Colon (tissue), 2 donors: ENCODE results near the gene STK16.
"Not testable (repeated sequence)": the region's sequence is repeated elsewhere in the genome, so short reads cannot be mapped to it uniquely, and the experiment has no call there.

ENCODE experiments used
- FAIRE-seq: peaks from 2 replicates; lab custom pipeline; 2012; peaks lifted over from hg19 to GRCh38; lab: Jason Lieb, UNC
- donor health status: control.
- donor health status: control.

STK16 gene

DNA sequence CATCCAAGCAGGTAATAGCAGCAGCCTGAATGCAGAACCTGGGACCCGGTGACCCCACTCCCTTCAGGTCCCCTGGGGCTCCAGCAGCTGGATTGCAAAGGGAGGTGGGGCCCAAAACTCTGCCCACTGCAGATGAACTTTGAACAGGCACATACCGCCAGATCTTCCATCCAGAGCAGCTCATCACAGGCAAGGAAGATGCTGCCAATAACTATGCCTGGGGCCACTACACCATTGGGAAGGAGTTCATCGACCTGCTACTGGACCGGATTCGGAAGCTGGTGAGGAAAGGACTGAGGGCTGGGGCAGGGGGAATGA lies 24.7 kb downstream of the STK16 start:
- FAIRE-seq: no peak

DNA sequence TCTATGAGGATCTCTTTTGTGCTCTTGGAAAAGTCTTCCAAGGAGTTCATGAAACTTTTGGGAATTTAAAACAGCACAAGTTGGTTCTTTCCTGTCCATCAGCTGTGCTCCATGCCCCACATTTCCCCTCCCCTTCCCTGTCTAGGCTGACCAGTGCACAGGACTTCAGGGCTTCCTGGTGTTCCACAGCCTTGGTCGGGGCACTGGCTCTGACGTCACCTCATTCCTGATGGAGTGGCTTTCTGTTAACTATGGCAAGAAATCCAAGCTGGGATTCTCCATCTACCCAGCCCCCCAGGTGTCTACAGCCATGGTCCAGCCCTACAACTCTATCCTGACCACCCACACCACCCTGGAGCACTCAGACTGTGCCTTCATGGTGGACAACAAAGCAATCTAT lies 25.7 kb downstream of the STK16 start:
- no peak for FAIRE-seq

DNA sequence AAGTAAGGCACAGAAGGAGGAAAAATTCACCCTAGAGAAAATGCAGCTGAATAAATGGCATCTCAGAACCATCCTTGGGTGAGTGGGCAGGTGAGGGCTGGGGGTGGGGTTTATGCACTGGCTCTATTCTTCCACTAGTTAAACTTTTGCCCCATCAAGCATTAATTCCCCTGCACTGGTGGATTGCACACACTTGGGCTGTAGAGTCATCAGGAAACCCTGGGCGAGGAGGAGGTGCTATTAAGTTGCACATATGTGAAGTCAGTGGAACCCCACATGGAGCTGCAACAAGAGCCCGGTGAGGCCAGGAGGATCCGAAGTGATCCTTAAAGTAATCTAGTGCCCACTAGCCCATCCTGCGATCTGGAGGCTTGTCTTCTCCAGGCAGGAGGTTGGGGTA lies 27.1 kb downstream of the STK16 start:
- no peak for FAIRE-seq

DNA sequence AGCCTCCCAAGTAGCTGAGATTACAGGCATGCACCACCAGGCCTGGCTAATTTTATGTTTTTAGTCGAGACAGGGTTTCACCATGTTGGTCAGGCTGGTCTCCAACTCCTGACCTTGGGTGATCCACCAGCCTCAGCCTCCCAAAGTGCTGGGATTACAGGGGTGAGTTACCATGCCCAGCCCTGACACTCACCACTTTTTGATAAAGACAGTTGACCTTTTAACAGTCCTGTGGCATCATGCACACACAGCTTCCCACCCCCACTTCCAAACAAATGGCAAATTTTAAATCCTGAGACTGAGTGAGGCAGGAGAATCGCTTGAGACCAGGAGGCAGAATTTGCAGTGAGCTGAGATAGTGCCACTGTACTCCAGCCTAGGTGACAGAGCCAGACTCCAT lies 27.7 kb downstream of the STK16 start:
- no peak for FAIRE-seq

DNA sequence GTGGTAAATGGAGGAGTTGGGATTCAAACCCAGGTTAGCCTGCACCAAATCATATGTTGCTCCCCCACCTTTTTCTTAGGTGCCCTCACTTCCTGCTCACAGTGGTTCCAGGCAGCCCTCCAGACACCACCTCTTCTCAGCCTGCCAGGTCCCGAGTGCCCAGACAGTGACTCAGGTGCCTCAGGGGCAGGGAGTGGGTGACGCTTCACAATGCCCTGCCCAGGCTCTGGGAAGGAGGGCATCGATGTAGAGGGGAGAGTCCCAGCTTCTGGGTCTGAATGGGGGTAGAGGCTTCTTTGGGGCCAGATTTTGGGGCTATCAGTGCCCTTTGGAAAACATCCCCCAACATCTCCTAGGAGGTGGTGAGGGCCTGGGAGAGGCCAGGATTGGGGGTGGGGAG lies 28.7 kb downstream of the STK16 start:
- no peak for FAIRE-seq

DNA sequence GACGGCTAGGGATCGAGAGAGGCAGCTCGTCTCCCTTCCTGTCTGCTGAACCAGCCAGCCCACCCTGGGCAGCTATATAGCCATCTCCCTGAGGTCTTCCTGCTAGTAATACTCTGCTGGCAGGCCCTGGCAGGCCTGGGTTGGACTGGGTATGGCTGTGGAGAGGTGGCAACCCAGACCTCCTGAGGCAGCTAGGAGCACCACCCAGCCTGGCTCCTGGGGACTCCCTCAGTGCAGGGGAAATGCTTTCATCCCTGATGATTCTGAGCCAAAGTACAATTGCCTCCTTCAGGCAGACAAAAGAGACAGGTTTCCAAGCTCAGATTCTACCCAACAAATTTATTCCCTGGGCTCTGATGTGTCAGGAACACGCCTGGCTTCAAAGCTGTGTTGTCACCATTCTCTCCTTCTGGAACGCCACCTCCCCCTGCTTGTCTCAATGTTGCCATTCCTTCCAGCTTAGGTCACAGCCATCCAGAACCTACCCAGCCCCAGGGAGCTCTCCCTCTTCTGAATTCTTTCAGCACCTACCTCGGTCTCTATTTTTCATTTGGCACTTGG lies 29.2 kb downstream of the STK16 start:
- no peak for FAIRE-seq

DNA sequence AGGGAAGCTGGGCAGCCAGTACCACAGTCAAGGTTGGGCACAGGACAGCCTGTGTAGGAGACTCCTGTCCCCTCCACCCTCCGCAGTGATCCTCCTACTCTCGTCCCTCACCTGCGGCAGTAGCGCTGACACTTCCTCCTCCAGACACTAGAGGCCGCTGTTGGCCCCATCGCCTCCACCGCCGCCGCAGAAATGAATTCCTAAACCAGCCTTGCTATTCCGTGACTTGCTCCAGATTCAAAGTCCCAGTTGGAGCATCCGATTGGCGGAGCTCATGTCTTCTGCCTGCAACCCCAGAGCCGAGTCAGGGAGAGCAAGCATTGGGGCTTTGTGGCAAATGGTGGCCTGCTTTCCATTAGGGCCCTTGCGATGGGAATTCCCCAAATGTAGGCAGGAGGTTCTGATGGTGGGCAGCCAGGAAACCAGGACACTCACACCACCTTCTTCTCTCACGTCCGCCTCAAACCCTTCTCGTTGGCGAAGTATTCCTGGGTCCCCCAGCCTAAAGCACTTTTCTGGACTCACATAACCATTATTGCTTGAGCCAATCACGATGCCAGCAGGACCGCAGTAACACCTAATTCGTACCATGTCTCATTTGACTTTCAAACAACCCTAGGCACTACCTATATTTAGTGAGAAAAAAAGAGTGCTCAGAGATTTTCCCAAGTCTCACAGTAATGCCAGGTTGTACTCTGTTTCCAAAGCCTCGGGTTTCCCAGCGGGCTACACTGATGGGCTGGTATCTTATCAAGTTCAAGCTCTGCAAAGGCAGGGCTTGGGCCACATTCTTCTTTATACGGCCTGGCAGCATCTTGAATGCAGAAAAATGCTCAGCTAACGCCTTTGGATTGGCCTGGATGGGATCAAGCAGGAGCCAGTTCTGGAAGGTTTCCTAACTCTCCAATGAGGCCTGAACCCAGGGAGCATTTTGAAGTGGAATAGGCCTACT lies 32.7 kb downstream of the STK16 start:
- FAIRE-seq: no peak

DNA sequence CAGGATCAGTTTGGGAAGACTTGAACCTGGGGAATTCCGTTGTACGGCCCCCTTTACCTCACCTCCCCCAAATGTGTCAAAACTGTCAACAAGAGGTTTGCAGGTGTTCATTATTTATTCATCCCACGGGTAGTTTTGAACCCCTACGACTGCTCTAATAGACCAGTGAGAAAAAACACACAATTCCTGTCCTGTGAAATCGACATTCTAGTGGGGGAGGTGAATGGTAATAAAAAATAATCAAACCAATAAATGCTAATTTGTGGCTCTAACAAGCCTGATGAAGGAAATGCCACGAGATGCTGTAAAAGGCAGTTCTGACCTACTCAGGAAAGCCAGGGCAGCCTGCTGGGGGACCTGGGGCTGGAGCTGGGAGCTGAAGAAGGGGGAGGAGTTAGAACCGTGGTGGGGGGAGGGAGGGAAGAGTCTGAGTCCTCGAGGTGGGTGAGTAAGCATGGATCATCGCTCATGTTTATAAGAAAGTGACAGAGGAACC lies 33.4 kb downstream of the STK16 start:
- no peak for FAIRE-seq

DNA sequence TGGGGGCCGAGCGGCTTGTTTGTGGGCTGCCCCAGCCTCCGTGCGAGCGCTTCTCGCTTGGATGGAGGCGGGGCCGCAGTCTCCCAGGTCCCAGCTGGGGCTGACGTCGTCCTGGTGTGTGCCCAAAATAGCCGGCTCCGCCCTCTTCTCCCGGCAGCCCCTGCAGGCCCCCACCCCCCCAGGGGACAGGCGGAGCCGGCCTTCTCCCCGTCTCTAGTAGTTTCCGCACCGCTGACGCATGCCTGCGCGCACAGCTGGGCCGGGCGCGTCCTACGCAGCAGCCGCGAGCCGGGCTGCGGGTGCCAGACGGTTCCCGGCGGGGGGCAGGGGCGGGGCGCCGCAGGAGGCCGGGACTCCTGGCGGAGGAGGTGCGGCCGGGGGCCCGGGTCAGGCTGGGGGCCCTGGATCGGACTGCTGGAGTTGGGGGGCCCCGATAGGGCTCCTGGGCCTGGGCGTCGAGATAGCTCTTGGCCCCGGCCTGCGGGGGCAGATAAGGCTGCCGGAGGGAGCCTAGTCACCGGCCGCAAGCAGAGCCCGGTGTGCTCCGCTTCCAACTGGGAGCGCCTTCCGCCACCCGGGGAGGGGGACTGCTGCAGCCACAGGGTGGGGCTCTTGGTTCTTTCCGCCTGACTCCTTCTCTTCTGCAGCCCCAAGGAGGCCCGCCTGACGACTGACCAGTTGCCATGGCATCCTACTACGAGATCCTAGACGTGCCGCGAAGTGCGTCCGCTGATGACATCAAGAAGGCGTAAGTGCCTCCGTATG lies 34.1 kb downstream of the STK16 start, which contains the start of gene DNAJB2:
DNAJB2 (plus strand) TSS at position 216 of the 765 bp plus-strand sequence; CDS start at position 684, 468 bp downstream.
- no peak for FAIRE-seq

DNA sequence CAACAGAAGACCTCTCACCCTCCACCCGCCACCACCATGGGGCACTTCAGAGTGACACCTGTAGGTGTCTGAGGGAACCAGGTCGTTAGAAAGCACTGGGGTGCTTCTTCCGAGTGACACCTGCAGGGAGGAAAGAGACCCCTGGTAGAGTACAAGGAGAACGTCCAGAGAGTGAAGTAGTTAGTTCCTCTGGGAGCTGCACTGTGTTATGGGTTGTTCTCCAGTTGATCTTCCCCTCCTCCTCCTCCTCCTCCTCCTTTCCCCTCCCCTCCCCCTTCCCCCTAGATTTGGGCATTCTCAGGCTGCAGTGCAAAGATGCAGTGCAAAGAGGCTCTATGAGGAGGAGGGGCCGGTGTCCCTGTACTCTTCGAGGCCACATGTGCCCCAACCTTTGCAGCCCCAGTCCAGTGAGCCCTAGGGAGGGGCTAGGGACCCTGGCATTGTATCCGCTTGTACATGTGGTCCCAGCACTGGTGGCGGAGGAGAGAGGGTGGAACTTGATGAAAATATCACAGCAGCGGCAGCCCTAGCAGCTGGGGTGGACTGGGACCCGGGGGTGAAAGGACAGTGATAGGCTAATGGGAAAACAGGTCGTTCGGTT lies 34.7 kb downstream of the STK16 start:
- FAIRE-seq: no peak

DNA sequence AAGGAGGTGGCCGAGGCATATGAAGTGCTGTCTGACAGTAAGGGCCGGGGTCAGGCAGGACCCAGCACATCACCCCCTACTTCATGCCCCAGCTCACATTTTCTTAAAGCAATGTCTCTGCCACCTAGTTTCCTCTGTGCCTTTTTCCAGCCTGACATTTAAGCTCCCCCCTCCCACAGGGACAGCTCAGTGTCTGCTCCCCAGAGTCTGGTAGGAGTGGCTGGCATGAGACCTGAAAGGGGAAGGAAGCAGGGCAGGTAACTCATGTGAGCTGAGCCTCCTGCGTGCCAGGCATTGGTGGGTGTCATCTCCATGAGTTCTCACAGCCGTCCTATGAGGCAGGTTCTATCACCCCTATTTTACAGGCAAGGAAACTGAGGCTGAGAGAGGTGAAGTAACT lies 35.4 kb downstream of the STK16 start:
- no peak for FAIRE-seq

DNA sequence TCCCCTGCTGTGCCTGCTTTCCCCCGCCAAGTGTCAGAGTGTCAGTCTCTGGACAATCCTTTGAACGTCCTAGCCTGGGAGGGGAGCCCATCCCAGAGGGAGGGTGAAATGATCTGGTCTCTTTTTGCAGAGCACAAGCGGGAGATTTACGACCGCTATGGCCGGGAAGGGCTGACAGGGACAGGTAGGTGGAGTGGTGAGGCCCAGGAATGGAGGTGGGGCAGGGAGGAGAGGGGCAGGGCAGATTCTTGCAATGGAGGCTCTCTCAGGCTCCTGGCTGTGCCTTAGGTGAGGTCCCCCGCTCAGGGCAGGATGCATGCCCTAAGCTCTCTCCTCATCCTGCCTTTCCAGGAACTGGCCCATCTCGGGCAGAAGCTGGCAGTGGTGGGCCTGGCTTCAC lies 36.3 kb downstream of the STK16 start:
- FAIRE-seq: no peak

DNA sequence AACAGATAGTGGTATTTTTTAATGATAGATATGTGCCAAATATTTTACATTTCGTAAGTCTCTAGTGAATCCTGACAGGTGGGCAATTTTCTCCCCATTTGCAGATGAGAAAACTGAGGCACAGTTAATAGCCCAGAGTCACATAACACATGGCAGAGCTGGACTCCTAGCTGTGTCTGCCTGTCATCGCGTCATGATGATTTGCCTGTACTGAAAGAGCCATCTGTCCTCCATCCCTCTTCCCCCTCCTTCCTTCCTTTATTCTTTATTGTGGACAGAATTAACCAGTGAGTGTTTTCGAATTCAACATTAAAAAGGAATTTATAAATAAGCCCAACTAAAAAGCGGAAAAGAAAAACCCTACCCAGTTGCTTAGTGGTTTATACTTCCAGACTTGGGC lies 37.1 kb downstream of the STK16 start:
- no peak for FAIRE-seq

DNA sequence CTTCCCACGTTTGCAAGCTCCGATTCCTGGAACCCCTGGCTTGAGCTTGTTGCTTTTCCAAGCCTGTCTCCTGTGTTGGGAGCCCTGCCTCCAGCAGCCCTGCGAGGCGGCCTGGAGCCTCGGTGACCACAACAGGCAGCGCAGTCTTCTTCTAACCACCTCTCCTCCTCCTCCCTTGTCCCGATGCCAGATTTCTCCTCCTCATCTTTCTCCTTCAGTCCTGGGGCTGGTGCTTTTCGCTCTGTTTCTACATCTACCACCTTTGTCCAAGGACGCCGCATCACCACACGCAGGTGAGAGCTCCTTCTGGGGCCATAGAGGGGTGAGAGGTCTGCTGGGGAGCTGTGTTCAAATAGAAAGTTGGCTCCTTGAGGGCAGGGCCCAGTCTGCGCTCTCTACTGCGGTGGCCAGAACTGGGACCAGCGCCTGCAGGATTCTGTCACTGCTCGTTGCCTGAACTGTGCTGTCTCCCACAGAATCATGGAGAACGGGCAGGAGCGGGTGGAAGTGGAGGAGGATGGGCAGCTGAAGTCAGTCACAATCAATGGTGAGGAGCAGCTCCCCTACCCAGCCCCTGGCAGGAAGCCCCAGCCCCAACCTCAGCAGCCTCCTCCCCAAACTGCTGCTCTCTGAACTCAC lies 37.8 kb downstream of the STK16 start:
- FAIRE-seq: no peak

DNA sequence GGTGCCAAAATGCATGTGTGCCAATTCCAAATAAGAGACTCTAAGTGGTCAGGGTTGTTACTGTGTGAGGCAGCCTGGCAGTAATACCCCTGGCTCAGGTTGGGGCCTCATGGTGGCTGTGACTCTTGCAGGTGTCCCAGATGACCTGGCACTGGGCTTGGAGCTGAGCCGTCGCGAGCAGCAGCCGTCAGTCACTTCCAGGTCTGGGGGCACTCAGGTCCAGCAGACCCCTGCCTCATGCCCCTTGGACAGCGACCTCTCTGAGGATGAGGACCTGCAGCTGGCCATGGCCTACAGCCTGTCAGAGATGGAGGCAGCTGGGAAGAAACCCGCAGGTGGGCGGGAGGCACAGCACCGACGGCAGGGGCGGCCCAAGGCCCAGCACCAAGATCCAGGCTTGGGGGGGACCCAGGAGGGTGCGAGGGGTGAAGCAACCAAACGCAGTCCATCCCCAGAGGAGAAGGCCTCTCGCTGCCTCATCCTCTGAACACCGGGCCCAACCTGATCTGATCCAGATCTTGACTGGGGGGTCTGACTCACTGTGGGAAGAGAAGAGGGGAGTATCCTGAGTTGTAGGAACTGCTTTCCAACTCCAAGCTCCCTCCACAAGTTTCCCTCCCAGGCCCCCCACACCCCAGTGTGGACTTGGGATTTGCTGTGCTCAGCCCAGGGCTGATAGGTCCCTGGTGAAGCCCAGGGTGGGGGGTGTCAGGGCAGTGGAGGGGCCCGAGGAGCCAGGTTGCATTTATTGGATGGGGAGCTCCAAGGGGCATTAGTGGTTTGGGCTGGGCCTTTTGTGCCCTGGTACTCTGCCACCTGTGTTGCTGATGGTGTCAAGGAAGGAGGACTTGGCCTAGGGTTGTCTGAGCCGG lies 39.5 kb downstream of the STK16 start:
- no peak for FAIRE-seq

DNA sequence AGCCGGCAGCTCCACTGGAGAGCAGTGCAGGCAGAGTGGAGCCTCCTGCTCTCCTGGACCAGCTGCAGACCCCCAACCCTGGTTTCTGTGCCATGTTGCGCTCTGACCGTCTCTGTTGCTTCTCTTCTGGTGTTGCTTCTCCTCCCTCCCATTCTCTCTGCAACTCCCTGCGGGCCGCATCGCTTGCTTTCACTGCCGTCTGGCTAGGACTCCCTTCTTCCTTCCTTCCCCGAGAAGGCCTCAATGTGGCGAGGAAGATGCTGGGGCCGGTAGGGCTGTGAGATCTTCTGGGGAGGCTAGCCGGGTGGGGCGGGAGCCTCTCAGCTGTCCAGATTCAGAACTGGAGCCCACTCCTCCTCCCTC lies 40.1 kb downstream of the STK16 start:
- FAIRE-seq: no peak

DNA sequence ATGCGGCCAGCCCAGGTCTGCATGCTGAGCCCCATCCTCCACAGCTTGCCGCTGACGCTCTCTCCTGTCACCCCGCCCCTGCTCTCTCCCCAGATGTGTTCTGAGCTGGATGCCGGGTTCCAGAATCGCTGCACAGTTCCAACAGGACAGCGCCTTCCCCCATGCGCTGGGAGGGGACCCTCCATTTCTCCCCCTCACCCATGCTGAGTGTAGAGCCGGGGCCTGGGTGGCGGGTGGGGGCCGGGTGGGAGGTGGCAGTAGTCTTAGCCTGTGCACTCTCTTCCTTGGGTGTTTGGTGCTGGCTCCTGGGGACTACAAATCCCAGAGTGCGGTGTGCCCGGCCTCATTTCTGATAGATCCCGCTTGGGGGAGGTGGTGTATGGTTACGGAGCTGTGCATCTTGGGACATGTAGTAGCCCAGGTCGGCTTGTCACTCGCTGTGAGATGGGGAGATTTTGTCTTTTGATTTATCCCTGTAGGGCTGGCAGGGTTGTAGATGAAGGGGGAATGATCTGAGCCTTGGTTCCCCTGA lies 40.7 kb downstream of the STK16 start:
- FAIRE-seq: no peak

DNA sequence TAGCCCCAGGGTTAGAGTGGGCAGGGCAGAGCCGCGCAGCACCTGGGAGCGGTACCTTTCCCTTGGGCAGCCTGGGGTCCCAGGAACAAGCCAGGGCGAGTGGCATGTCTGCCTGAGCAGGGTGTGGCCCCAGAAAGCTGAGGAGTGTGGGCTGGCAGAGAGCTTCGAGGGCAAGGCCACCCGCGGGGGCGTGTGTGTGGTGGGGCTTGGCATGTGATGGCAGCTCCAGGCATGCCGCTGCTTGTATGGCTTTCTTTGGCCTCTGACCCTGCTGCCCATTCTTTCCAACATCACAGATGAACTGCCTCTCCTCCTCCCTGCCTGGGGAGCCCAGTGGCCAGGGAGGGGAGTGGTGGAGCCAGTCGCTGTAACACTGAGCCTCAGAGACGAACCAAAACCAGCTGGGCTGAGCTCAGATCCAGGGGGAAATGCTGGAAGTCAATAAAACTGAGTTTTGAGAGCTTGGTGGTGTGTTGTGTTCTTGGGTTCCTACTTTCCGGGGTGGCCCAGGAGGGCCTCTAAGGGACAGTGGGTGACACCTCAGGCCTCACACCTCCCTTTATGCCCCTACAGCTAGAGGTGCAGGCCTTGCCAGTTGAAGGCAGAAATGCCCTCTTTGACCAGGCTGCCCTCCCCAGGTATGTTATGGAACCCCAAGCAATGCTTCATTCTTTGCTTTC lies 41.3 kb downstream of the STK16 start:
- FAIRE-seq: no peak

DNA sequence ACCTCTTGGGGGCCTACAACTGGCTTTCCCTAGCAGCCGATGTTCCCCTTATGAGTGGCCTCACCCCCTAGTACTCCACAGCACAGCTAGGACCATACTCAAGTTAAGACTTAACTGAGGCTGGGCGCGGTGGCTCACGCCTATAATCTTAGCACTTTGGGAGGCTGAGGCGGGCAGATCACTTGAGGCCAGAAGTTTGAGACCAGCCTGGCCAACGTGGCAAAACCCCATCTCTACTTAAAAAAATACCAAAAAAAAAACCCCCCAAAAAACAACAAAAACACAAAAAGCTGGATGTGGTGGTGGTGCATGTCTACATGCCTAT lies 41.8 kb downstream of the STK16 start:
- FAIRE-seq: not testable (repeated sequence)

DNA sequence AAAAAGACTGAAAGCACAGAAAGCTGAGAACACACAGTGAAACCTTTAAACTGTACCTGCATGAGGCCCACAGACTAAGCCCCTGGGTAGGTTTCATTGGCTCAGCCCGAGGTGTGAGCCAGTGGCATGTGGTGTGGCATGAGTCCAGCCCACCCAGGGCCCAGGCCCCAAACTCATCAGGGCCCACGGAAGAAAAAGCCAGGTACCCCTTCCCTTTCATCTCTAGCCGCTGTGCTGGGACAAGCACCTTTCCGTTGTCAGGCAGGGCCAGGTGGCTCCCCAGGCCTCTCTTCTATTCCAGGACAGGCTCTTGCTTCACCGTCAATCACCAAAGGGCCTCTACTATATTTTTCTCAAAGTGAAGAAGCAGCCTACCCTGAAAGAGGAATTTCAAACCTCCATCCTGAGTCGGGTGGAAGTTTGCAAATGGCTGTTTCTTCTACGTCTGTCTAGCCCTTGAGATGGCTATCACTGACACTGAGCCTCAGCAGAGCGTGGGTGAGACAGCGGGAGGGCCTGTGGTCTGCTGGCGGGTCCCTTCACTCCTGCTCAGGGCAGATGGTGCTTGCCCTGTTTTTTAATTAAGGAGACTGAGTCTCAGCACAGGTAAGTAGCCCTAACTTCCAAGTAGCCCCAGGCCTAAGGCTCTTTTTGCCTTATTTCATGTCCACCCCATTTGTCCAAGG lies 42.4 kb downstream of the STK16 start:
- FAIRE-seq: no peak
